Stimulated activated CD8-positive, alpha-beta memory T cell treated with anti-CD3 and anti-CD28 coated beads, Interleukin-4, amount 100 ng/mL, for 24 hours (primary cell): ENCODE data around the gene SYNE2.

Experiments used
- DNase-seq: peaks from one replicate; pipeline ENCODE4 v3.0.0-alpha.2; 2020; ENCODE audit warnings: low read depth

The SYNE2 gene

GRCh38 chr14:64248689-64249088, 395.9 kb downstream of the SYNE2 start:
- DNase-seq = no peak

- DNase-seq = no peak
Measured at GRCh38 chr14:64249363-64249762, 396.6 kb downstream of the SYNE2 start.

GRCh38 chr14:64253672-64254071, 400.9 kb downstream of the SYNE2 start:
- DNase-seq = no peak

GRCh38 chr14:64255756-64256155, 403.0 kb downstream of the SYNE2 start:
- no peak for DNase-seq

GRCh38 chr14:64260418-64260817, 407.6 kb downstream of the SYNE2 start:
- DNase-seq = no peak

GRCh38 chr14:64265222-64265621, 412.4 kb downstream of the SYNE2 start:
- no peak for DNase-seq

GRCh38 chr14:64266239-64266638, 413.4 kb downstream of the SYNE2 start:
- no peak for DNase-seq

- DNase-seq = no peak
Measured at GRCh38 chr14:64272019-64272418, 419.2 kb downstream of the SYNE2 start.
